ENCODE data around the gene LIME1. TPM values are rescaled to one million over a fixed set of nuclear protein-coding genes. Genes with fewer than 3 reads are reported as not detected.

The LIME1 gene
- total and polyA plus RNA-seq, 8 donors: 2.6 to 46.6 (median 3.5) TPM

GRCh38 chr20:63748934-63749270, 12.4 kb downstream of the LIME1 start:
- no peaks in the 10 kb centered on the region for H3K4me1 ChIP-seq
- no peak overlapping the region for H3K27ac ChIP-seq
- intact Hi-C loops (cut with DNase I): no loop called here
- H3K27me3 ChIP-seq: no peaks in the 10 kb centered on the region
- FAIRE-seq (no peak), ATAC-seq (no peak), DNase-seq (peak in 1 of 6 donors; percentile 7)
- H3K4me3 ChIP-seq: no peak overlapping the region
- 92 to 93% methylated on average over 11 of the region's 11 CpGs for WGBS, 2 donors
- no peaks in the 10 kb centered on the region for H3K9me3 ChIP-seq
- TF ChIP-seq CTCF (IDR thresholded peaks at IDR 0.05): no peak
- H3K36me3 ChIP-seq: no peaks in the 10 kb centered on the region

DNA sequence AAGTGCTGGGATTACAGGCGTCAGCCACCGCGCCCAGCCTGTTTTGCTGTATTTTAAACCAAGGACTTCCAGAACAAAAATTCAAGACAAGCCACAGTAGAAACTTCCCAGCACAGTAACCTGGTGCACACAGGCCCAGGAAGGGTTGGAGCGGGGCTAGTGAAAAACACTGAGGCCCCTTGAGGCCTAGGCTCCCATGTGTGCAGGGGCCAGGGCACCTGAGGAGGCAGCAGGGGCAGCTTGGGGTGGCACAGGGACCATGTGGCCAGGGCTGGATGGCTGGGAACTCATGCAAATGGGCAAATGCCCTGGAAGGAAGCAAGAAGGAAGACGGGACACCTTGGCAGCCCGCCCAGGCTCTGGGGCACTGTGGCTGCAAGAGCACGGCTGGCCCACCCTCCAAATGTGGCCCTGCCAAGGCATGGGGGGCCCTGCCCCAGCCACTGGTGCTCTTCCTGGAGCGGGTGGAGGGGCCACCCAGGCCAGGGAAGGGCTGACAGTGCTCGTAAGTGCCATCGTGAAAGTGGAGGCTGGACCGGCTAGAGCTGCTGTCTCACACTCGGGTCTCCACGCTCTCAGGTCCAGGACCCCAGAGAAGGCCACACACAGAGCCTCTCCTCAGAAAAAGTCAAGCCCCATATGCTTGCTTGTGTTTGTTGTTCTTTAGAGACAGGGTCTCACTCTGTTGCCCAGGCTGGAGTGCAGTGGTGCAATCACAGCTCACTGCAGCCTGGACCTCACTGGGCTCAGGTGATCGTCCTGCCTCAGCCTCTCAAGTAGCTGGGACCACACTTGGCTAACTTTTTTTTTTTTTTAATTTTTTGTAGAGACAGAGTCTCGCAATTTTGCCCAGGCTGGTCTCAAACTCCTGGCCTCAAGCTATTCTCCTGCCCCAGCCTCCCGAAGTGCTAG, 13.4 kb downstream of the LIME1 start:
- H3K4me3 ChIP-seq: no peak overlapping the region
- H3K27ac ChIP-seq: no peak overlapping the region
- FAIRE-seq (no peak), ATAC-seq (no peak), DNase-seq (peak in 2 of 6 donors; percentile 54 to 75)
- no peaks in the 10 kb centered on the region for H3K36me3 ChIP-seq
- no peaks in the 10 kb centered on the region for H3K4me1 ChIP-seq
- no peaks in the 10 kb centered on the region for H3K9me3 ChIP-seq
- no peaks in the 10 kb centered on the region for H3K27me3 ChIP-seq
- intact Hi-C loops (cut with DNase I): no loop called here
- 92% methylated on average over 16 of the region's 16 CpGs for WGBS, 2 donors
- TF ChIP-seq CTCF (IDR thresholded peaks at IDR 0.05): no peak

GRCh38 chr20:63750807-63751470, 14.5 kb downstream of the LIME1 start:
- Histone ChIP-seq H3K4me1 (no peaks in the 10 kb centered on the region), H3K36me3 (no peaks in the 10 kb centered on the region), H3K27me3 (no peaks in the 10 kb centered on the region), H3K27ac (no peak overlapping the region), H3K4me3 (no peak overlapping the region), H3K9me3 (no peaks in the 10 kb centered on the region)
- FAIRE-seq (no peak), DNase-seq (peak in 2 of 6 donors; percentile 17 to 23), ATAC-seq (no peak)
- 77 to 79% methylated on average over 26 of the region's 26 CpGs for WGBS, 2 donors
- intact Hi-C loops (cut with DNase I): no loop called here
- TF ChIP-seq CTCF (IDR thresholded peaks at IDR 0.05): no peak

DNA sequence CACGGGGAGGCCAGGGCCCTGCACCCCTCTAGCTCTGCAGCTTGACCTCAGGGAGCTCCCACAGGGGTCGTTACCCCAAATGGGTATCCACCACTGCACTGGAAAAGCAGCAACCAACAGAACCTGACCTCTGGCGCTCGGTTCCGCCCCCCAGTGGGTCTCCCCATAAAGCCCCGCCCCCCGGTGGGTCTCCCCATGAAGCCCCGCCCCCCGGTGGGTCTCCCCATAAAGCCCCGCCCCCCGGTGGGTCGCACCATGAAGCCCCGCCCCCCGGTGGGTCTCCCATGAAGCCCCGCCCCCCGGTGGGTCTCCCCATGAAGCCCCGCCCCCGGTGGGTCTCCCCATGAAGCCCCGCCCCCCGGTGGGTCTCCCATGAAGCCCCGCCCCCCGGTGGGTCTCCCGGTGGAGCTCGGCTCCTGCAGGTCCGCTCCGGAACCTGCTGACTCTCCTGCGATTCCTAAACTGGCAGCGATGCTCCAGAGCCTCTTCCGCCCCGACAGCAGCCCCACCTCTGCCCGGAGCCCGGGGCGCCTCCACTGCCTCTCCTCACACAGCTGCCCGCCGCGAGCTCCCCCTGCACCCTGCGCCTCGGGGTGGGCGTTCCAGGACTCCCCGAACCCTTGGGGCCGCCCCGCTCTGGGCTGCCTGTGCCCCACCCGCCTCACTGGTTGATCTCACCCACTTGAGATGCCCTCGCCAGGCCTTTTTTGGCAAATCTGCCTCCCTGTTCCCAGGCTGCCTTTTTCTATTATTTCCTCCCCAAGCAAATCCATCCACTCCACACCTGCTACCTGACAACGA, 15.2 kb downstream of the LIME1 start:
- WGBS, 2 donors: 58 to 64% methylated on average over 23 to 44 of the region's 45 CpGs
- Histone ChIP-seq H3K4me3 (no peak overlapping the region), H3K27me3 (no peaks in the 10 kb centered on the region), H3K4me1 (no peaks in the 10 kb centered on the region), H3K36me3 (no peaks in the 10 kb centered on the region), H3K9me3 (no peaks in the 10 kb centered on the region), H3K27ac (no peak overlapping the region)
- ATAC-seq: no peak
- no peak for TF ChIP-seq CTCF (IDR thresholded peaks at IDR 0.05)
- intact Hi-C loops (cut with DNase I): no loop called here
- DNase-seq: peak in 2 of 6 donors; percentile 26 to 78
- no peak for FAIRE-seq
